Common myeloid progenitor, CD34-positive (primary cell): ENCODE results near the gene PIGU.
A peak's percentile ranks its signal among the peaks of the same experiment; 100 is the strongest.

Experiments
- CTCF ChIA-PET: fragments of 350-600 bp; sonication (Branson Sonifier 250); formaldehyde crosslinking; loops from one replicate; lab custom pipeline; 2021; ENCODE audit warnings: antibody characterized with exemption; lab: Charles Lee
- POLR2A ChIA-PET: fragments of 350-600 bp; sonication (Branson Sonifier 250); formaldehyde crosslinking; loops from one replicate; lab custom pipeline; 2021; ENCODE audit warnings: antibody characterized with exemption; lab: Charles Lee
- DNase-seq, 3 donors: peaks; one replicate each; pipeline versions ENCODE4 v3.0.0 to v3.0.0-alpha.2; 2013
- H3K27ac ChIP-seq, 2 experiments: 1 replicate in 1 of 2; 2 replicates in 1 of 2; pipeline ENCODE4 v1.7.0; 2013; ENCODE audit warnings: inconsistent platforms in 2 of 2, low read length in 2 of 2, mild to moderate bottlenecking in 2 of 2, low read depth in 1 of 2, moderate library complexity in 1 of 2; ENCODE audit not compliant: severe bottlenecking in 2 of 2, insufficient read depth in 1 of 2, poor library complexity in 1 of 2
- H3K27me3 ChIP-seq, 5 experiments: replicated peaks in 2 of 5; 1 replicate in 3 of 5; 2 replicates in 2 of 5; pipeline versions ENCODE4 v1.6.1 to v1.7.0; 2013; ENCODE audit warnings: low read length in 4 of 5, mild to moderate bottlenecking in 2 of 5, moderate library complexity in 2 of 5, inconsistent platforms in 1 of 5; ENCODE audit not compliant: insufficient read depth in 5 of 5, control insufficient read depth in 4 of 5
- H3K36me3 ChIP-seq, 4 experiments: 1 replicate in 2 of 4; 2 replicates in 2 of 4; pipeline versions ENCODE4 v1.6.1 to v1.7.0; 2013; ENCODE audit warnings: low read length in 3 of 4, control low read depth in 1 of 4, mild to moderate bottlenecking in 1 of 4; ENCODE audit not compliant: control insufficient read depth in 4 of 4, insufficient read depth in 4 of 4
- H3K4me1 ChIP-seq, 4 experiments: 1 replicate in 3 of 4; 2 replicates in 1 of 4; pipeline versions ENCODE4 v1.6.1 to v1.7.1; 2013; ENCODE audit warnings: low read length in 3 of 4, mild to moderate bottlenecking in 3 of 4, control low read depth in 1 of 4, inconsistent platforms in 1 of 4, moderate library complexity in 1 of 4; ENCODE audit not compliant: control insufficient read depth in 4 of 4, insufficient read depth in 4 of 4; ENCODE audit errors: control extremely low read depth in 1 of 4
- H3K4me3 ChIP-seq, 7 experiments: 1 replicate in 4 of 7; 2 replicates in 3 of 7; pipeline versions ENCODE4 v1.5.1 to v1.7.0; 2013; ENCODE audit warnings: mild to moderate bottlenecking in 7 of 7, low read length in 6 of 7, moderate library complexity in 6 of 7, inconsistent platforms in 2 of 7, low read depth in 2 of 7, control low read depth in 1 of 7; ENCODE audit not compliant: insufficient read depth in 4 of 7, control insufficient read depth in 1 of 7; ENCODE audit errors: extremely low read depth in 1 of 7
- H3K9me3 ChIP-seq, 5 experiments: 1 replicate in 4 of 5; 2 replicates in 1 of 5; pipeline versions ENCODE4 v1.6.1 to v1.7.1; 2013; ENCODE audit warnings: low read length in 4 of 5, mild to moderate bottlenecking in 2 of 5, inconsistent platforms in 1 of 5, low read depth in 1 of 5, moderate library complexity in 1 of 5; ENCODE audit not compliant: control insufficient read depth in 4 of 5, insufficient read depth in 2 of 5; ENCODE audit errors: control extremely low read depth in 1 of 5
- WGBS: methylation state at CpG from one replicate; pipeline ENCODE4 v1.1.5; 2013; ENCODE audit not compliant: insufficient coverage; 5-methylcytosine and 5-hydroxymethylcytosine counted together

PIGU gene

GRCh38 chr20:34600892-34601653 lies 75.8 kb downstream of the PIGU start:
- Histone ChIP-seq H3K4me3 (peak overlapping the region in 1 of 7 experiments; percentile 28), H3K4me1 (peaks cover 0 to 9% (median 4%) of the 10 kb centered on the region in 4 experiments), H3K27me3 (no peaks in the 10 kb centered on the region), H3K9me3 (no peaks in the 10 kb centered on the region), H3K36me3 (no peaks in the 10 kb centered on the region), H3K27ac (no peak overlapping the region)
- ChIA-PET POLR2A (no interaction called here), CTCF (no interaction called here)
- peak in 1 of 3 donors; percentile 21 for DNase-seq
- 56% methylated on average over 4 of the region's 9 CpGs for WGBS

GRCh38 chr20:34595377-34596184 lies 81.3 kb downstream of the PIGU start:
- POLR2A ChIA-PET, result no interaction called here
- Histone ChIP-seq H3K27me3 (no peaks in the 10 kb centered on the region), H3K27ac (no peak overlapping the region), H3K9me3 (no peaks in the 10 kb centered on the region), H3K4me1 (peaks cover 0 to 4% (median 0%) of the 10 kb centered on the region in 4 experiments), H3K4me3 (no peak overlapping the region), H3K36me3 (peaks cover 0 to 3% (median 0%) of the 10 kb centered on the region in 4 experiments)
- WGBS, result 96% methylated on average over 8 of the region's 9 CpGs
- CTCF ChIA-PET, result no interaction called here
- no peak for DNase-seq

- Histone ChIP-seq H3K36me3 (peaks cover 14 to 23% (median 16%) of the 10 kb centered on the region in 4 experiments), H3K4me1 (peaks cover 0 to 27% (median 12%) of the 10 kb centered on the region in 4 experiments), H3K9me3 (no peaks in the 10 kb centered on the region), H3K4me3 (no peak overlapping the region), H3K27me3 (no peaks in the 10 kb centered on the region), H3K27ac (no peak overlapping the region)
- WGBS, result 100% methylated on average over 6 of the region's 9 CpGs
- no peak for DNase-seq
- ChIA-PET CTCF (interaction anchor here (0.9 to 1.4 kb wide), 2 partner anchors 9 to 20 kb away, joined by 3 read pairs; no protein-coding TSS in a partner anchor), POLR2A (no interaction called here)
These were observed 90.3 kb downstream of the PIGU start for GRCh38 chr20:34586488-34587163.

GRCh38 chr20:34585019-34585418 lies 91.9 kb downstream of the PIGU start:
- DNase-seq, result no peak
- peaks cover 0 to 35% (median 17%) of the 10 kb centered on the region in 4 experiments for H3K4me1 ChIP-seq
- H3K9me3 ChIP-seq, result no peaks in the 10 kb centered on the region
- H3K27ac ChIP-seq, result no peak overlapping the region
- no peaks in the 10 kb centered on the region for H3K27me3 ChIP-seq
- POLR2A ChIA-PET, result no interaction called here
- CTCF ChIA-PET, result no interaction called here
- WGBS, result 100% methylated on average over 4 of the region's 5 CpGs
- no peak overlapping the region for H3K4me3 ChIP-seq
- H3K36me3 ChIP-seq, result peaks cover 14 to 32% (median 17%) of the 10 kb centered on the region in 4 experiments

- Histone ChIP-seq H3K4me3 (no peak overlapping the region), H3K9me3 (no peaks in the 10 kb centered on the region), H3K36me3 (peaks cover 13 to 32% (median 17%) of the 10 kb centered on the region in 4 experiments), H3K27me3 (no peaks in the 10 kb centered on the region), H3K27ac (no peak overlapping the region), H3K4me1 (peaks cover 0 to 35% (median 17%) of the 10 kb centered on the region in 4 experiments)
- DNase-seq, result peak in 1 of 3 donors; percentile 54
- POLR2A ChIA-PET, result interaction anchor here (1.2 kb wide), 1 partner anchor 10 kb away, joined by 3 read pairs; no protein-coding TSS in a partner anchor
- WGBS, result 39% methylated on average over 5 of the region's 6 CpGs
- CTCF ChIA-PET, result interaction anchor here (1.0 to 1.6 kb wide), 4 partner anchors 21 to 186 kb away, joined by 3 to 6 read pairs (median 5); no protein-coding TSS in a partner anchor
These were observed 93.3 kb downstream of the PIGU start for GRCh38 chr20:34583544-34583943.

GRCh38 chr20:34582911-34583310 lies 94.0 kb downstream of the PIGU start:
- no peaks in the 10 kb centered on the region for H3K9me3 ChIP-seq

More at GRCh38 chr20:34582911-34583310, 94.0 kb downstream of the PIGU start:
- no peak overlapping the region for H3K4me3 ChIP-seq
- H3K4me1 ChIP-seq, result peaks cover 0 to 35% (median 17%) of the 10 kb centered on the region in 4 experiments
- peaks cover 9 to 29% (median 18%) of the 10 kb centered on the region in 4 experiments for H3K36me3 ChIP-seq
- H3K27me3 ChIP-seq, result no peaks in the 10 kb centered on the region
- WGBS, result 88% methylated on average over 1 of the region's 4 CpGs
- no peak overlapping the region for H3K27ac ChIP-seq
- ChIA-PET CTCF (interaction anchor here (1.0 to 1.6 kb wide), 4 partner anchors 20 to 187 kb away, joined by 3 to 6 read pairs (median 5); no protein-coding TSS in a partner anchor), POLR2A (interaction anchor here (0.6 to 1.2 kb wide), 2 partner anchors 8 to 11 kb away, joined by 3 read pairs; no protein-coding TSS in a partner anchor)
- DNase-seq, result no peak
